Measurements from ENCODE around the gene CEMIP.

CEMIP gene

DNA sequence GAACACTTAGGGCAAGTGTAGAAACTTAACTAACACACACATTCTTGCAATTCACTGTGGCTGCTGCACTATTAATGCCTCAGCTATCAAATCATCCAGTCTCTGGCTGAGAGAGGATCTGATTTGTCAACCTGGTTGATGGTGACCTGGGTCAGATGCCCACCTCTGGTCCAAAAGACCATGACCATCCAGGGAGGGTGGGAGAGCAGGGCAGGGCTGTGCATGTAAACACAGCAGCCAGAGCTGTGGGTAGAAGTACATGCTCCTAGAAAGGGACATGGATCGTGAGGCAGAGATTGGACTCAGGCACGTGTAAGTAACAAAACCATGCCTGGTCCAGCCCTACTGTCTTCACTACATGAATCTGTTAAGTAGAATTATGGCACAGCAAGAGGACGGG lies 193.1 kb downstream of the CEMIP start:
- Histone ChIP-seq H3K4me3 (ENCODE audit: insufficient read depth, low read length, poor library complexity, severe bottlenecking) (no peak overlapping the region), H3K9me3 (ENCODE audit: insufficient read depth, low read length) (no peaks in the 10 kb centered on the region), H3K79me2 (ENCODE audit: insufficient read depth, low read length) (peaks cover 5% of the 10 kb centered on the region; the same call in 1 of the 2 replicates), H3K9me2 (replicated peaks; ENCODE audit: insufficient read depth, low read length) (no peaks in the 10 kb centered on the region), H3K27me3 (ENCODE audit: low read length) (no peaks in the 10 kb centered on the region), H3K27ac (ENCODE audit: low read depth, low read length) (no peak overlapping the region), H3K36me3 (ENCODE audit: low read length) (no peaks in the 10 kb centered on the region), H3F3A (ENCODE audit: insufficient read depth) (no peaks in the 10 kb centered on the region), H4K20me1 (ENCODE audit: low read depth, low read length) (no peaks in the 10 kb centered on the region), H2AFZ (ENCODE audit: low read depth, low read length, severe bottlenecking) (no peak overlapping the region), H3K4me2 (ENCODE audit: low read depth, low read length, poor library complexity, severe bottlenecking) (no peak overlapping the region), H3K9ac (ENCODE audit: low read length) (no peak overlapping the region)
- TF ChIP-seq, protein P1, sequence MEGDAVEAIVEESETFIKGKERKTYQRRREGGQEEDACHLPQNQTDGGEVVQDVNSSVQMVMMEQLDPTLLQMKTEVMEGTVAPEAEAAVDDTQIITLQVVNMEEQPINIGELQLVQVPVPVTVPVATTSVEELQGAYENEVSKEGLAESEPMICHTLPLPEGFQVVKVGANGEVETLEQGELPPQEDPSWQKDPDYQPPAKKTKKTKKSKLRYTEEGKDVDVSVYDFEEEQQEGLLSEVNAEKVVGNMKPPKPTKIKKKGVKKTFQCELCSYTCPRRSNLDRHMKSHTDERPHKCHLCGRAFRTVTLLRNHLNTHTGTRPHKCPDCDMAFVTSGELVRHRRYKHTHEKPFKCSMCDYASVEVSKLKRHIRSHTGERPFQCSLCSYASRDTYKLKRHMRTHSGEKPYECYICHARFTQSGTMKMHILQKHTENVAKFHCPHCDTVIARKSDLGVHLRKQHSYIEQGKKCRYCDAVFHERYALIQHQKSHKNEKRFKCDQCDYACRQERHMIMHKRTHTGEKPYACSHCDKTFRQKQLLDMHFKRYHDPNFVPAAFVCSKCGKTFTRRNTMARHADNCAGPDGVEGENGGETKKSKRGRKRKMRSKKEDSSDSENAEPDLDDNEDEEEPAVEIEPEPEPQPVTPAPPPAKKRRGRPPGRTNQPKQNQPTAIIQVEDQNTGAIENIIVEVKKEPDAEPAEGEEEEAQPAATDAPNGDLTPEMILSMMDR (IDR thresholded peaks at IDR 0.05; ENCODE audit: insufficient read depth, low read length, poor library complexity, severe bottlenecking) = no peak
- TF ChIP-seq EZH2phosphoT487 (conservative IDR thresholded peaks at IDR 0.05; ENCODE audit: low read length) = no peak

DNA sequence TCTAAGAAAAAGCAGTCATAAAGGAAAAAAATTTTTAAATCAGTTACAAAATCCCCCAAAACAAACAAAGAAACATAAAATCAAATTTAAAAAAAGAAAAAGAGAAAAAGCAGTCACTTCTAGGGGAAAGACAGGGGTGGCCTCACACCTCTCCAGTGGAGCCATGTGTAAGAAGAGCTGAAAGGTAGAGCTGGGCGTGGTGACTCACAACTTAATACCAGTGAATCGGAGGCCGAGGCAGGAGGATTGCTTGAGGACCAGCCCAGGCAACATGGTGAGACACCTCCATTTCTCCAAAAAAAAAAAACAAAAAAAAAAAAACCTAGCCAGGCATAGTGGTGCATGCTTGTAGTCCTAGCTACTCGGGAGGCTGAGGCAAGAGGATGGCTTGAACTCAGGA lies 195.7 kb downstream of the CEMIP start:
- Histone ChIP-seq H3K9me2 (replicated peaks; ENCODE audit: insufficient read depth, low read length) (no peaks in the 10 kb centered on the region), H3F3A (ENCODE audit: insufficient read depth) (no peaks in the 10 kb centered on the region), H2AFZ (ENCODE audit: low read depth, low read length, severe bottlenecking) (no peak overlapping the region), H3K4me3 (ENCODE audit: insufficient read depth, low read length, poor library complexity, severe bottlenecking) (no peak overlapping the region), H4K20me1 (ENCODE audit: low read depth, low read length) (no peaks in the 10 kb centered on the region), H3K9ac (ENCODE audit: low read length) (no peak overlapping the region), H3K79me2 (ENCODE audit: insufficient read depth, low read length) (peaks cover 6% of the 10 kb centered on the region; the same call in 1 of the 2 replicates), H3K36me3 (ENCODE audit: low read length) (peaks cover 4% of the 10 kb centered on the region; the same call in 1 of the 2 replicates), H3K4me2 (ENCODE audit: low read depth, low read length, poor library complexity, severe bottlenecking) (no peak overlapping the region), H3K27me3 (ENCODE audit: low read length) (no peaks in the 10 kb centered on the region), H3K27ac (ENCODE audit: low read depth, low read length) (no peak overlapping the region), H3K9me3 (ENCODE audit: insufficient read depth, low read length) (no peaks in the 10 kb centered on the region)
- TF ChIP-seq, protein P1 (IDR thresholded peaks at IDR 0.05; ENCODE audit: insufficient read depth, low read length, poor library complexity, severe bottlenecking) = no peak
- no peak for TF ChIP-seq EZH2phosphoT487 (conservative IDR thresholded peaks at IDR 0.05; ENCODE audit: low read length)

DNA sequence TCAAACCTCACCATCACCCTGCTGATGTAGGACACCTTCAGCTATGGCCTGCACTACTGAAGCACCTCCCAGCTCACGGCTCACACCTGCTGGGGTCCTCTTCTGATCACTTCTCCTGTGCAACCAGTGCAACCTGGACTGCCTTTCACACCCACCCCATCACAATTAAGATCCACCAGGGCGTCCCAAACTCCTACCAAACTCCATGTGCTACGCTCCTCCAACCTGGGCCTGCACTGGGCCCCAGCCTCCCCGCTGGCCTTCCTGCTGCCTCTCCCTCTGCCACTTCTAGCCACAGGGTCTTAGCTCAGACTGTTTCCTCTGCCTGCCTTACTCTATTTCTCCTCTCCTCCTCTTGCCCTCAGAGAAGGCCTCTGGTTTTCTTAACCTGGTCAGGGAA lies 197.7 kb downstream of the CEMIP start:
- H3K27ac ChIP-seq (ENCODE audit: low read depth, low read length) = no peak overlapping the region
- H4K20me1 ChIP-seq (ENCODE audit: low read depth, low read length) = no peaks in the 10 kb centered on the region
- peaks cover 10% of the 10 kb centered on the region; the same call in 1 of the 2 replicates for H3K36me3 ChIP-seq (ENCODE audit: low read length)
- H3K9me3 ChIP-seq (ENCODE audit: insufficient read depth, low read length) = no peaks in the 10 kb centered on the region
- peaks cover 6% of the 10 kb centered on the region; the same call in 1 of the 2 replicates for H3K79me2 ChIP-seq (ENCODE audit: insufficient read depth, low read length)
- H3K27me3 ChIP-seq (ENCODE audit: low read length) = no peaks in the 10 kb centered on the region
- H3K9me2 ChIP-seq (replicated peaks; ENCODE audit: insufficient read depth, low read length) = no peaks in the 10 kb centered on the region
- TF ChIP-seq EZH2phosphoT487 (conservative IDR thresholded peaks at IDR 0.05; ENCODE audit: low read length) = no peak
- TF ChIP-seq, protein P1 (IDR thresholded peaks at IDR 0.05; ENCODE audit: insufficient read depth, low read length, poor library complexity, severe bottlenecking) = no peak
- no peak overlapping the region for H3K9ac ChIP-seq (ENCODE audit: low read length)
- no peak overlapping the region for H2AFZ ChIP-seq (ENCODE audit: low read depth, low read length, severe bottlenecking)
- H3K4me3 ChIP-seq (ENCODE audit: insufficient read depth, low read length, poor library complexity, severe bottlenecking) = no peak overlapping the region
- no peak overlapping the region for H3K4me2 ChIP-seq (ENCODE audit: low read depth, low read length, poor library complexity, severe bottlenecking)
- H3F3A ChIP-seq (ENCODE audit: insufficient read depth) = no peaks in the 10 kb centered on the region; the same call in 1 of the 2 replicates

Data from SU-DHL-6 (cell line).